K562 (cell line): ENCODE results near the gene CDKN1B. TPM values are rescaled to one million over a fixed set of nuclear protein-coding genes. Genes with fewer than 3 reads are reported as not detected.

Source experiments
- HES1 ChIP-seq: fragments of 450-650 bp; IDR thresholded peaks from 2 replicates; pipeline ENCODE4 v1.6.1; 2016; ENCODE audit warnings: low read depth, mild to moderate bottlenecking, moderate library complexity
- HIVEP1 ChIP-seq: fragments of 250-450 bp; sonication (Bioruptor Pico); IDR thresholded peaks from 2 replicates; pipeline ENCODE4 v1.4.0; 2020; ENCODE audit warnings: mild to moderate bottlenecking
- KAT8 ChIP-seq: fragments of 450-650 bp; IDR thresholded peaks from 2 replicates; pipeline ENCODE4 v1.6.1; 2016; ENCODE audit warnings: low read depth, mild to moderate bottlenecking
- UBTF ChIP-seq, 2 experiments: IDR thresholded peaks; 2 replicates each; pipeline ENCODE4 v1.6.1; 2012; ENCODE audit warnings: improper control_type of control experiment in 2 of 2, low read depth in 2 of 2, low read length in 2 of 2, borderline replicate concordance in 1 of 2
- polyA plus RNA-seq, 8 experiments: library from polyadenylated mRNA; depleted of rRNA in 4 of 8; stranded (reverse) in 5 of 8; unstranded in 3 of 8; fragments of >200 nt; fragmentation: Nextera tagmentation in 2 of 8; fragmentation: Illumina TruSeq in 1 of 8; extraction: Ambion mirVana in 2 of 8; extraction: Trizol in 1 of 8; gene quantifications; 2 replicates each; pipeline versions ENCODE4 v1.2.1 to v1.2.3, GENCODE V29; 2011 to 2014; ENCODE audit warnings: inconsistent platforms in 1 of 8, missing spikeins in 1 of 8
- total RNA-seq, 7 experiments: library from RNA; depleted of rRNA in 6 of 7; stranded (reverse); fragments of >200 nt in 6 of 7; fragmentation: Illumina TruSeq in 2 of 7; extraction: Trizol in 2 of 7; gene quantifications; 2 replicates each; pipeline versions ENCODE4 v1.2.1 to v1.2.3, GENCODE V29; 2011 to 2021; ENCODE audit warnings: low replicate concordance in 1 of 7
- TF ChIP-seq, protein P1 (sequence below), 3 experiments: fragments of 200-800 bp in 1 of 3; fragments of 250-450 bp in 1 of 3; fragments of 450-650 bp in 1 of 3; sonication (Bioruptor Pico) in 1 of 3; sonication (Bioruptor generic) in 1 of 3; formaldehyde crosslinking in 1 of 3; IDR thresholded peaks; 2 replicates each; pipeline versions ENCODE4 v1.6.1 to v1.8.0; 2016 to 2022; ENCODE audit warnings: mild to moderate bottlenecking in 2 of 3, missing genetic modification characterization in 2 of 3, missing compliant biosample characterization in 1 of 3, moderate library complexity in 1 of 3

Gene CDKN1B
- total and polyA plus RNA-seq, 9 of the 15 experiments (the other 6 are each of a cell fraction or from before 2014, with no cell fraction given): 2.6 to 35.2 (median 15.5) TPM

DNA sequence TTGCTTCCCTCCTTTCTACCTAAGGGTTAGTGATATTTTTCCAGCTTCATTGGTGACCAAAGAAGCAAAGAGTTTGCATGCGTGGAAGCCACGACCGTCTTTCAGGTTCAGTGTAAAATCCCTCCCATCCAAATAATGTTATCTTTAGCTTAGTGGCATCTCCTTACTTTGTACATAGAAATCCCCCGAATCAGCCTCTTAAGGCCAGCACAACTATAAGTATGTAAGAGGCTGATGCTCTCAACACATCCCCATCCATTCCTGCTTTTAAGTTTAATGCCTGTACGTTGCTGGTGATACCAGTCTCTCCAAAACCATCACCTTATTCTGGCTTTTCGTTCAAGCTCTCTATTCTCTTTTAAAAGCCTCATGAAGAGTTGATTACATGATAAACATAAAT lies 14.6 kb downstream of the CDKN1B start (continued):
- TF ChIP-seq, protein P1, sequence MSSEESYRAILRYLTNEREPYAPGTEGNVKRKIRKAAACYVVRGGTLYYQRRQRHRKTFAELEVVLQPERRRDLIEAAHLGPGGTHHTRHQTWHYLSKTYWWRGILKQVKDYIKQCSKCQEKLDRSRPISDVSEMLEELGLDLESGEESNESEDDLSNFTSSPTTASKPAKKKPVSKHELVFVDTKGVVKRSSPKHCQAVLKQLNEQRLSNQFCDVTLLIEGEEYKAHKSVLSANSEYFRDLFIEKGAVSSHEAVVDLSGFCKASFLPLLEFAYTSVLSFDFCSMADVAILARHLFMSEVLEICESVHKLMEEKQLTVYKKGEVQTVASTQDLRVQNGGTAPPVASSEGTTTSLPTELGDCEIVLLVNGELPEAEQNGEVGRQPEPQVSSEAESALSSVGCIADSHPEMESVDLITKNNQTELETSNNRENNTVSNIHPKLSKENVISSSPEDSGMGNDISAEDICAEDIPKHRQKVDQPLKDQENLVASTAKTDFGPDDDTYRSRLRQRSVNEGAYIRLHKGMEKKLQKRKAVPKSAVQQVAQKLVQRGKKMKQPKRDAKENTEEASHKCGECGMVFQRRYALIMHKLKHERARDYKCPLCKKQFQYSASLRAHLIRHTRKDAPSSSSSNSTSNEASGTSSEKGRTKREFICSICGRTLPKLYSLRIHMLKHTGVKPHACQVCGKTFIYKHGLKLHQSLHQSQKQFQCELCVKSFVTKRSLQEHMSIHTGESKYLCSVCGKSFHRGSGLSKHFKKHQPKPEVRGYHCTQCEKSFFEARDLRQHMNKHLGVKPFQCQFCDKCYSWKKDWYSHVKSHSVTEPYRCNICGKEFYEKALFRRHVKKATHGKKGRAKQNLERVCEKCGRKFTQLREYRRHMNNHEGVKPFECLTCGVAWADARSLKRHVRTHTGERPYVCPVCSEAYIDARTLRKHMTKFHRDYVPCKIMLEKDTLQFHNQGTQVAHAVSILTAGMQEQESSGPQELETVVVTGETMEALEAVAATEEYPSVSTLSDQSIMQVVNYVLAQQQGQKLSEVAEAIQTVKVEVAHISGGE (CRISPR knock-in tag; IDR thresholded peaks at IDR 0.05): no peak
- no peak for TF ChIP-seq HIVEP1 (CRISPR knock-in tag)
- no peak for TF ChIP-seq KAT8
- no peak for TF ChIP-seq UBTF (IDR thresholded peaks at IDR 0.05; ENCODE audit: borderline replicate concordance in 1 of 2, low read depth in 2 of 2, low read length in 2 of 2)
- TF ChIP-seq HES1: no peak
